ENCODE results near the gene CD300LF.

CD300LF gene

DNA sequence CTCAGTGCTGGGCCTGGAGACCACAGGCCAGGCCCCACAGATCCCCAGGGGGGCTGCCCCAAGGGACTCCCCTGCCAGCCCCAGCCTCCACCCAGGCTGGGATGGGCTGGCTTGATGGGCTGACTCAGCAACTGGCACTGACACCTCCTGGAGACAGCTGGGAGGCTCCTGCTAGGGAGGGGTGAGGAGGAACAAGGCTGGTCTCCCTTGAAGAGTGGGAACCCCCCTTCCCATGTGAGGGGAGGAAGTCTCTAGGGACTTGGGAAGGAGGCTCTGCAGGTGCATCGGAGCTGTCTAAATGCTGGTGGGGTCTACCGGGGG, 46.1 kb upstream of the CD300LF start:
- Histone ChIP-seq H3F3A (ENCODE audit: insufficient read depth, low read length) (no peaks in the 10 kb centered on the region), H3K27ac (ENCODE audit: low read depth, low read length, poor library complexity, severe bottlenecking) (no peak overlapping the region), H3K79me2 (ENCODE audit: insufficient read depth, low read length) (no peaks in the 10 kb centered on the region), H3K27me3 (ENCODE audit: insufficient read depth, low read length) (no peaks in the 10 kb centered on the region), H3K4me3 (ENCODE audit: low read depth, low read length, poor library complexity, severe bottlenecking) (no peak overlapping the region), H3K9me3 (ENCODE audit: low read length) (no peaks in the 10 kb centered on the region), H4K20me1 (ENCODE audit: insufficient read depth, low read length) (no peaks in the 10 kb centered on the region), H3K36me3 (ENCODE audit: insufficient read depth, low read length) (no peaks in the 10 kb centered on the region), H3K4me2 (ENCODE audit: low read length) (no peak overlapping the region), H3K4me1 (ENCODE audit: insufficient read depth, low read length, severe bottlenecking) (peaks cover 7% of the 10 kb centered on the region), H3K9me2 (ENCODE audit: low read depth, low read length) (no peaks in the 10 kb centered on the region), H3K9ac (ENCODE audit: low read length) (no peak overlapping the region), H2AFZ (ENCODE audit: low read length) (no peak overlapping the region)
- no peak for TF ChIP-seq EZH2 (IDR thresholded peaks at IDR 0.05; ENCODE audit: borderline replicate concordance, low read length)

DNA sequence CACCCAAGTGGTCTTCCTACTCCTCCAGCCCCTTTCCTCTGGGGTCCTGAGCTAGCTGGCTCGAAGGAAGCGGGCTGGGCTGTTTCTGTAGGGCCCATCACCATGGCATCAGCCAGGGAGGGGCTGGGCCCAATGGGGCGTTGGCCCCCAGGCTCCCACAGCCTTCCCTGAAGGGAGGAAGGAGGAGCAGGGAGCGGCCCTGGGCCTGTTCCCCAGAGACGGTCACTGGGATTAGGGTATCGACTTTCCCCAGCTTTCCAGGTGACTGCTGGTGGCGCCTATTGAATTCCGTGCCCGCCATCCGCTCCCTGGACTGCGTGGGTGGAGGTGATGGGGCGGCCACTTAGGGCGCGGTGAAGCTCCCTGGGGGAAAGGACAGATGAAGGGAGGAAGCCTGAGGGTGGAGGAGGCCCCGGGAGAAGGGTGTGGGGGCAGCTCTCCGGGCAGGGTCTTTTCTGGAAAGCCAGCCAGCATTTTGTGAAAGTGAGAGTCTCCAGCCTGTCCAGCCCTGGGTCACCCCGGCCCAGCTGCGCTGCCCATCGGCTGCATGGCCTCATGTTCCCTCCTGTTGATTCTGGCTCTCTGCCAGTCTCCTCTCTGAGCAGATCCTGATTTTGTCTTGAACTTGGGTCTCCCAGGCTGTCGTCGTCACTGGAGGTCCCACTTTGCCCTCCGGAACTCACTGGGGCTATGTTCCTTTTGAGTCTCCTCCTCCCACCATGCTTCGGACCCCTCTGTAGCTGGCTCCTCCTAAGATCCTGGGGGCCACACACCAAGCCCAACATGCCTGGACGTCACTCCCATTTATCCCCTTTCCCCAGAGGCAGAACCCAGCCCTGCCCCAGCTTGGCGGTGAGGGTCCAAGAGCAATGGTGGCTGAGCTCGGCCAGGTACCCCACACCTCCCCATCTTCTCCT, 45.5 kb upstream of the CD300LF start:
- no peaks in the 10 kb centered on the region for H3F3A ChIP-seq (ENCODE audit: insufficient read depth, low read length)

GRCh38 chr17:74757502-74757901, 44.8 kb upstream of the CD300LF start:
- Histone ChIP-seq H3K4me3 (ENCODE audit: low read depth, low read length, poor library complexity, severe bottlenecking) (no peak overlapping the region), H3K27ac (ENCODE audit: low read depth, low read length, poor library complexity, severe bottlenecking) (no peak overlapping the region), H3K36me3 (ENCODE audit: insufficient read depth, low read length) (no peaks in the 10 kb centered on the region), H2AFZ (ENCODE audit: low read length) (no peak overlapping the region), H3K79me2 (ENCODE audit: insufficient read depth, low read length) (no peaks in the 10 kb centered on the region), H3K27me3 (ENCODE audit: insufficient read depth, low read length) (no peaks in the 10 kb centered on the region), H3K9me2 (ENCODE audit: low read depth, low read length) (no peaks in the 10 kb centered on the region), H3K4me2 (ENCODE audit: low read length) (no peak overlapping the region), H4K20me1 (ENCODE audit: insufficient read depth, low read length) (no peaks in the 10 kb centered on the region), H3F3A (ENCODE audit: insufficient read depth, low read length) (no peaks in the 10 kb centered on the region), H3K4me1 (ENCODE audit: insufficient read depth, low read length, severe bottlenecking) (peaks cover 7% of the 10 kb centered on the region), H3K9me3 (ENCODE audit: low read length) (no peaks in the 10 kb centered on the region), H3K9ac (ENCODE audit: low read length) (no peak overlapping the region)
- no peak for TF ChIP-seq EZH2 (IDR thresholded peaks at IDR 0.05; ENCODE audit: borderline replicate concordance, low read length)
- TF ChIP-seq, protein P1, sequence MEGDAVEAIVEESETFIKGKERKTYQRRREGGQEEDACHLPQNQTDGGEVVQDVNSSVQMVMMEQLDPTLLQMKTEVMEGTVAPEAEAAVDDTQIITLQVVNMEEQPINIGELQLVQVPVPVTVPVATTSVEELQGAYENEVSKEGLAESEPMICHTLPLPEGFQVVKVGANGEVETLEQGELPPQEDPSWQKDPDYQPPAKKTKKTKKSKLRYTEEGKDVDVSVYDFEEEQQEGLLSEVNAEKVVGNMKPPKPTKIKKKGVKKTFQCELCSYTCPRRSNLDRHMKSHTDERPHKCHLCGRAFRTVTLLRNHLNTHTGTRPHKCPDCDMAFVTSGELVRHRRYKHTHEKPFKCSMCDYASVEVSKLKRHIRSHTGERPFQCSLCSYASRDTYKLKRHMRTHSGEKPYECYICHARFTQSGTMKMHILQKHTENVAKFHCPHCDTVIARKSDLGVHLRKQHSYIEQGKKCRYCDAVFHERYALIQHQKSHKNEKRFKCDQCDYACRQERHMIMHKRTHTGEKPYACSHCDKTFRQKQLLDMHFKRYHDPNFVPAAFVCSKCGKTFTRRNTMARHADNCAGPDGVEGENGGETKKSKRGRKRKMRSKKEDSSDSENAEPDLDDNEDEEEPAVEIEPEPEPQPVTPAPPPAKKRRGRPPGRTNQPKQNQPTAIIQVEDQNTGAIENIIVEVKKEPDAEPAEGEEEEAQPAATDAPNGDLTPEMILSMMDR (IDR thresholded peaks at IDR 0.05; ENCODE audit: low read length) = no peak

More for the DNA sequence above, 45.5 kb upstream of the CD300LF start:
- no peak overlapping the region for H2AFZ ChIP-seq (ENCODE audit: low read length)
- no peaks in the 10 kb centered on the region for H3K9me2 ChIP-seq (ENCODE audit: low read depth, low read length)
- H3K4me1 ChIP-seq (ENCODE audit: insufficient read depth, low read length, severe bottlenecking) = peaks cover 7% of the 10 kb centered on the region
- no peaks in the 10 kb centered on the region for H3K36me3 ChIP-seq (ENCODE audit: insufficient read depth, low read length)
- TF ChIP-seq, protein P1 (IDR thresholded peaks at IDR 0.05; ENCODE audit: low read length) = no peak
- no peak for TF ChIP-seq EZH2 (IDR thresholded peaks at IDR 0.05; ENCODE audit: borderline replicate concordance, low read length)
- H3K9ac ChIP-seq (ENCODE audit: low read length) = no peak overlapping the region
- H3K27me3 ChIP-seq (ENCODE audit: insufficient read depth, low read length) = no peaks in the 10 kb centered on the region
- no peak overlapping the region for H3K4me3 ChIP-seq (ENCODE audit: low read depth, low read length, poor library complexity, severe bottlenecking)
- H4K20me1 ChIP-seq (ENCODE audit: insufficient read depth, low read length) = no peaks in the 10 kb centered on the region
- H3K27ac ChIP-seq (ENCODE audit: low read depth, low read length, poor library complexity, severe bottlenecking) = no peak overlapping the region
- no peaks in the 10 kb centered on the region for H3K9me3 ChIP-seq (ENCODE audit: low read length)
- no peaks in the 10 kb centered on the region for H3K79me2 ChIP-seq (ENCODE audit: insufficient read depth, low read length)
- H3K4me2 ChIP-seq (ENCODE audit: low read length) = no peak overlapping the region

DNA sequence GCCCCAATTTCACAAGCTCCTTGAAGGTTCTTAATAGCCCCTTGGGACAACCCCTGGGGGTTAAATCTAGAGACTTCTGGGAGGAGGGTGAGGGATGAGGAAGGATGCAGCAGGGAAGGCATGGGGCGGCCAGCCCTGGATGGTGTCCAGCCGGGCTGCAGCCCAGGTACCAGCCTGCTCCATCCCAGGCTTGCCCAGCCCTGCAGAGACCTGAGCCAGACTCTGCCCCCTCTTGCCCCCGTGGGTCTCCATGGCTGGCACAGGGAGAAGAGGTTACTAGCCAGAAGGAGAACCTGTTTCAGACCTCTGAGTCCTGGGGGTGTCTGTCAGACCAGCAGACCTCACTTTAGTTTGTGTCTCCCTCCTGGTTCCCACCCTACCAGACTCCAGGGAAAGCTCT, 44.2 kb upstream of the CD300LF start:
- Histone ChIP-seq H3K27me3 (ENCODE audit: insufficient read depth, low read length) (no peaks in the 10 kb centered on the region), H3F3A (ENCODE audit: insufficient read depth, low read length) (no peaks in the 10 kb centered on the region), H3K36me3 (ENCODE audit: insufficient read depth, low read length) (no peaks in the 10 kb centered on the region), H3K4me3 (ENCODE audit: low read depth, low read length, poor library complexity, severe bottlenecking) (no peak overlapping the region), H3K9ac (ENCODE audit: low read length) (no peak overlapping the region), H3K27ac (ENCODE audit: low read depth, low read length, poor library complexity, severe bottlenecking) (no peak overlapping the region), H3K9me2 (ENCODE audit: low read depth, low read length) (no peaks in the 10 kb centered on the region), H4K20me1 (ENCODE audit: insufficient read depth, low read length) (no peaks in the 10 kb centered on the region), H2AFZ (ENCODE audit: low read length) (no peak overlapping the region), H3K4me2 (ENCODE audit: low read length) (no peak overlapping the region), H3K9me3 (ENCODE audit: low read length) (no peaks in the 10 kb centered on the region), H3K79me2 (ENCODE audit: insufficient read depth, low read length) (no peaks in the 10 kb centered on the region), H3K4me1 (ENCODE audit: insufficient read depth, low read length, severe bottlenecking) (peaks cover 7% of the 10 kb centered on the region)
- no peak for TF ChIP-seq EZH2 (IDR thresholded peaks at IDR 0.05; ENCODE audit: borderline replicate concordance, low read length)
- TF ChIP-seq, protein P1 (IDR thresholded peaks at IDR 0.05; ENCODE audit: low read length) = no peak

Measured in OCI-LY1 (cell line).